Measurements from ENCODE around the gene WDR59.
"Not testable (repeated sequence)": the region's sequence is repeated elsewhere in the genome, so short reads cannot be mapped to it uniquely, and the experiment has no call there.

WDR59 gene, protein sequence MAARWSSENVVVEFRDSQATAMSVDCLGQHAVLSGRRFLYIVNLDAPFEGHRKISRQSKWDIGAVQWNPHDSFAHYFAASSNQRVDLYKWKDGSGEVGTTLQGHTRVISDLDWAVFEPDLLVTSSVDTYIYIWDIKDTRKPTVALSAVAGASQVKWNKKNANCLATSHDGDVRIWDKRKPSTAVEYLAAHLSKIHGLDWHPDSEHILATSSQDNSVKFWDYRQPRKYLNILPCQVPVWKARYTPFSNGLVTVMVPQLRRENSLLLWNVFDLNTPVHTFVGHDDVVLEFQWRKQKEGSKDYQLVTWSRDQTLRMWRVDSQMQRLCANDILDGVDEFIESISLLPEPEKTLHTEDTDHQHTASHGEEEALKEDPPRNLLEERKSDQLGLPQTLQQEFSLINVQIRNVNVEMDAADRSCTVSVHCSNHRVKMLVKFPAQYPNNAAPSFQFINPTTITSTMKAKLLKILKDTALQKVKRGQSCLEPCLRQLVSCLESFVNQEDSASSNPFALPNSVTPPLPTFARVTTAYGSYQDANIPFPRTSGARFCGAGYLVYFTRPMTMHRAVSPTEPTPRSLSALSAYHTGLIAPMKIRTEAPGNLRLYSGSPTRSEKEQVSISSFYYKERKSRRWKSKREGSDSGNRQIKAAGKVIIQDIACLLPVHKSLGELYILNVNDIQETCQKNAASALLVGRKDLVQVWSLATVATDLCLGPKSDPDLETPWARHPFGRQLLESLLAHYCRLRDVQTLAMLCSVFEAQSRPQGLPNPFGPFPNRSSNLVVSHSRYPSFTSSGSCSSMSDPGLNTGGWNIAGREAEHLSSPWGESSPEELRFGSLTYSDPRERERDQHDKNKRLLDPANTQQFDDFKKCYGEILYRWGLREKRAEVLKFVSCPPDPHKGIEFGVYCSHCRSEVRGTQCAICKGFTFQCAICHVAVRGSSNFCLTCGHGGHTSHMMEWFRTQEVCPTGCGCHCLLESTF

DNA sequence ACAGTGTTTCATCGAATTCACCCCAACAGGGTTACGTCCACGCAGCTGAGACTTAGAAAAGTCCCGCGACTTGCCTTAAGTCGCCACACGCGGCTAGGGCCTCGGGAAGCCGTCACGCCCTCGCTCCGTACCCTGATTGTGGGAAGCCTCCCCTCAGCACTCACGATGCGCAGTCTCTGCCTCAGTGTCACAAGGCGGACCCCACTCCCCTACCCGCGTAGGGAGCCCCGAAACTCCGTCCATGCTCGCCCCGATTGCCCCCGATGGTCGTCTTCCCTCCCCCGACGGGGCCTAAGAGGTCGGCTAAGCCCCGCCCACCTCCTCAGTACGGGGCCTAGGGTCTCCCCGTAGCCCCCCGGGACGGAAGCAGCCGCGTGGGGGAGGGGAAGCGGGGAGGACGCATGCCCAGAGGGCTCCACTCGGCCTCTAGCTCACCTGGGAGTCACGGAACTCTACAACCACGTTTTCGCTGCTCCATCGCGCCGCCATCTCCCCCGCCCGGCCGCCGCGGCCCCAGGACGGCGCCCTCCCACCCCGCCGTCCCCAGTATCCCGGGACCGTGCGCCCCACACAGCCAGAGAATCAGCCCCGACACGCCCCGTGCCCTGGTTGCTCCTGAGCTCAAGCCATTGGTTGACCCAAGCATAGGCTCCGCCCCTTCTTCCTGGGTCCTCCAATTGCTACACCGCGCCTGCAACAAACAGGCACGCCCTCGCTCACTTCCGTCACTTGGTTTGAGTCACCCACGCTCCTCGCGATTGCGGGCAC is at the start of gene WDR59:
TSS of gene WDR59 (minus strand) at position 595 of the 768 bp plus-strand sequence. CDS start at position 489, 106 bp downstream.
- no peak for TF ChIP-seq ZFX (IDR thresholded peaks at IDR 0.05; ENCODE audit: borderline replicate concordance)
- TF ChIP-seq, protein P1, sequence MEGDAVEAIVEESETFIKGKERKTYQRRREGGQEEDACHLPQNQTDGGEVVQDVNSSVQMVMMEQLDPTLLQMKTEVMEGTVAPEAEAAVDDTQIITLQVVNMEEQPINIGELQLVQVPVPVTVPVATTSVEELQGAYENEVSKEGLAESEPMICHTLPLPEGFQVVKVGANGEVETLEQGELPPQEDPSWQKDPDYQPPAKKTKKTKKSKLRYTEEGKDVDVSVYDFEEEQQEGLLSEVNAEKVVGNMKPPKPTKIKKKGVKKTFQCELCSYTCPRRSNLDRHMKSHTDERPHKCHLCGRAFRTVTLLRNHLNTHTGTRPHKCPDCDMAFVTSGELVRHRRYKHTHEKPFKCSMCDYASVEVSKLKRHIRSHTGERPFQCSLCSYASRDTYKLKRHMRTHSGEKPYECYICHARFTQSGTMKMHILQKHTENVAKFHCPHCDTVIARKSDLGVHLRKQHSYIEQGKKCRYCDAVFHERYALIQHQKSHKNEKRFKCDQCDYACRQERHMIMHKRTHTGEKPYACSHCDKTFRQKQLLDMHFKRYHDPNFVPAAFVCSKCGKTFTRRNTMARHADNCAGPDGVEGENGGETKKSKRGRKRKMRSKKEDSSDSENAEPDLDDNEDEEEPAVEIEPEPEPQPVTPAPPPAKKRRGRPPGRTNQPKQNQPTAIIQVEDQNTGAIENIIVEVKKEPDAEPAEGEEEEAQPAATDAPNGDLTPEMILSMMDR (IDR thresholded peaks at IDR 0.05), result no peak
- H3K27ac ChIP-seq, result peak within 1 kb of the TSS; percentile 84

DNA sequence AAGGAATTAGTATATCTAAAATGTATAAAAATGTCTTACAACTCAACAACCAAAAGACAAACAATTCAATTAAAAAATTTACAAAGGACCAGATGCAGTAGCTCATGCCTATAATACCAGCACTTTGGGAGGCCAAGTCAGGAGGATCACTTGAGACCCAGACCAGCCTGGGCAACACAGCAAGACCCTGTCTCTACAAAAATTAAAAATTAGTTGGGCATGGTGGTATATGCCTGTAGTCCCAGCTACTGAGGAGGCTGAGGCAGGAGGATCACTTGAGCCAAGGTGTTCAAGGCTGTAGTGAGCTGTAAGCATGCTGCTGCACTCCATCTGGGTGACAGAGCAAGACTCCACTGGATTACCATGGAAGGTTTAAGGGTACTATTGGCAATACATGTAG is 47.7 kb upstream of the WDR59 start:
- no peak overlapping the region for H3K27ac ChIP-seq
- TF ChIP-seq, protein P1 (IDR thresholded peaks at IDR 0.05), result no peak
- TF ChIP-seq ZFX (IDR thresholded peaks at IDR 0.05; ENCODE audit: borderline replicate concordance), result no peak

DNA sequence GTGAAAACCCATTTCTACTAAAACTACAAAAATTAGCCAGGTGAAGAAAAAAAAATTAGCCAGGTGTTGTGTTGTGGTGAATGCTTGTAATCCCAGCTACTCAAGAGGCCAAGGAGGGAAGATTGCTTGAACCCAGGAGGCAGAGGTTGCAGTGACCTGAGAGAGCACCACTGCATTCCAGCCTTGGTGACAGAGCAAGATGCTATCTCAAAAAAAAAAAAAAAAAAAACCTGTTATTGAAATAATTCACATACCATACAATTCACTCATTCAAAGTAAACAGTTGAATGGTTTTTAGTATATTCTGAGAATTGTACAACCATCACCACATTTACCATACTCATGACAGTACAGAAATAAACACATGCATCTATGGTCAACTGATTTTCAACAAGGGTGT is 44.9 kb upstream of the WDR59 start:
- no peak for TF ChIP-seq ZFX (IDR thresholded peaks at IDR 0.05; ENCODE audit: borderline replicate concordance)
- TF ChIP-seq, protein P1 (IDR thresholded peaks at IDR 0.05), result no peak
- H3K27ac ChIP-seq, result no peak overlapping the region

DNA sequence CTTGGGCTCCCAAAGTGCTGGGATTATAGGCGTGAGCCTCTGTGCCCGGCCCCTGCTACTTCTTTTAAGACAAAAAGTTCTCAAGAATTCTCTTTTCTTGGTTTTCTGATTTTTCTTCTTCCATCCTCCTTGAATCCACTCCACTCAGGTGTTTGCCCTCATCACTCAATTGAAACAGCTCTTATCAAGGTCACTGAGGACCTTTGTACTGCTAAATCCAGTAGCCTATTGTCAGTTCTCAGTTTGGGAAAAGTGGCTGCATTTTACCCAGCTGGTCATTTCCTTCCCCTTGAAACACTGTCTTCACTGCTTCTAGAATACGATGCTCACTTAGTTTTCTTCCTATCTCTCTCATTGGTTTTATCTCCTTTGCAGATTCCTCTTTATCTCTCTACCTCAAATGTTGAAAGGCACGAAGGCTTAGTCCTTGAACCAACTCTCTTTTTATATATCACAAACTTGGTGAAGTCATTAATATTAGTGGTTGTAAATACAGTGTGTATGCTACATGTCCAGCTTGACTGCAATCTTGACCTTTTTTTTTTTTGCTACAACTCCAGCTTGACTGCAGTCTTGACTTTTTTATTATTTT is 43.7 kb upstream of the WDR59 start:
- no peak overlapping the region for H3K27ac ChIP-seq

DNA sequence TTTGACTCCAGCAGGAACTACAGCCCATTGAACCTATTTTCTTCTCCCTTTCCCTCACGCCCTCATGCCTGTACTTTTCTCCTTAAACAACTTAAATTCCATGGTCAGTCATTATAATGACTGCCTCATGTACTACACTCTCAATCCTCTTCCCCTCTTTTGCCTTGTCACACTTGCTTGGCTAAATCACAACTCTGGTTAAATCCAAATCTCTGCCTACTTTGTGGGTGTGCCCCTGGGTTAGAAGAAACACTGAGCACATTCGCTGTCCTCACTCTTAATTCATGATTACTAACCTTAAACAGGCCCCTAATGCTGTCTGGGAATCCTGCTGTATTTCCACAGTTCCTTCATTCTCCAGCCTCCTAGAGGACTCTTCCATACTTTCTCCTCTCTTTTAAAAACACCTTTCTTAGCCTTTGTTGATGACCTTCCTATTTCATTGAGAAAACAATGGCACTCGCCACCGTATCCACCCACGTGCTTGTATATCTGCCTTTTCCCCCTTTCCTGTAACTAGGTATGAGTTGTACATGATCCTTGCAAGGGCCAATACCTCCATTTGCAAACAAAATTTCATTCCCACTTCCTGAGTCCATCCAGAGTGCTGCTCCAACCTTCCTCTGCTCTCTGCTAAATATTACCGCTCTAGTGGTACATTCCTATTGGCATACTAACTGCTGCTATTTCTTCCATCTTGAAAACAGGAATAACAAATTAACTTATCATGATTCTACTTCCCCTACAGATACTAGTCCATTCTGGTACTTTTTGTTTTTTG is 42.8 kb upstream of the WDR59 start:
- TF ChIP-seq ZFX (IDR thresholded peaks at IDR 0.05; ENCODE audit: borderline replicate concordance), result no peak
- TF ChIP-seq, protein P1 (IDR thresholded peaks at IDR 0.05), result no peak
- no peak overlapping the region for H3K27ac ChIP-seq

More for the DNA sequence above, 43.7 kb upstream of the WDR59 start:
- TF ChIP-seq ZFX (IDR thresholded peaks at IDR 0.05; ENCODE audit: borderline replicate concordance), result no peak
- TF ChIP-seq, protein P1 (IDR thresholded peaks at IDR 0.05), result no peak

DNA sequence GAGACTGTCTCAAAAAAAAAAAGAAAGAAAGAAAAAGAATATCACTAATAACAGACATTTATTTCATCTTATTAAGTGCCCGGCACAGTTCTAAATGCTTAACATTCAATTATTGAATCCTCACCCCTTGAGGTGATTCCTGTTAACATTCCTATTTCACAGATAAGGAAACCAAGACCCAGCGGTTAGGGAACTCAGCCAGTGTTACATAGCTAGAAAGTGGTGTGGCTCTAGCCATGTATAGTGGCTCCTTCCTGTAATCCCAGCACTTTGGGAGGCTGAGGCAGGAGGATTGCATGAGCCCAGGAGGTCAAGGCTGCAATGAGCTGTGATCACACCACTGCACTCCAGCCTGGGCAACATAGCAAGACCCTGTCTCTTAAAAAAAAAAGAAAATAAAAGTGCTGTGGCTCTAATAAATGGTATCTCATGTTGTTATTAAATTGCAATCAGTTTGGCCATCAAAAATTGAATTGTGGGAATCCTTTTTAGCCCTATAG is 42.0 kb upstream of the WDR59 start:
- H3K27ac ChIP-seq, result no peak overlapping the region
- TF ChIP-seq, protein P1 (IDR thresholded peaks at IDR 0.05), result no peak
- no peak for TF ChIP-seq ZFX (IDR thresholded peaks at IDR 0.05; ENCODE audit: borderline replicate concordance)

DNA sequence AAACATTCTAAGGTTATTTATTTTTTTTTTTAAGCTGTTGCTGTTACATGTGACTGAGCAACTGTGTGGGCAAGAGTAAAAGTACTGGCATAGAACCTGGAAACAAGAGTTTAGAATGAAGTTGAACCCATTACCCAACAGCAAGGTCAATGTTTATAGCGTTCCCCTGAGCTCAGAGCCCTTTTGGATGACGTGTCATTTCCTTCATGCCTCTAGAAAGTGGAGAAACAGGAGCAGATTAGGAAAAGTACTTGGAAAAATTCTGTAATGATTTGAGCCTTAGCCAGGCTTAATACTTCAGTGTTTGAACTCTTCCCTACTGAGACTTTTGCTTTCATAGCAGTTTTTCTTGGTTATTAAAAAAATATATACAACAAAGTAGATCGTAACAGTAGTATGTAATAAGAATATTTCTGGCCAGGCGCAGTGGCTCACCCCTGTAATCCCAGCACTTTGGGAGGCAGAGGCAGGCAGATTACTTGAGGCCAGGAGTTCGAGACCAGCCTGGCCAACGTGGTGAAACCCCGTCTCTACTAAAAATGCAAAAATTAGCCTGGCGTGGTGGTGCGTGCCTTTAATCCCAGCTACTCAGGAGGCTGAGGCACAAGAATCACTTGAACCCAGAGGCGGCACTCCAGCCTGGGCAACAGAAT is 41.4 kb upstream of the WDR59 start:
- not testable (repeated sequence) for H3K27ac ChIP-seq

Data from 22Rv1 (cell line).